GM06990 (cell line): Measurements from ENCODE around the gene REC114.

Experiments used
- DNase-seq: peaks from one replicate; pipeline ENCODE4 v3.0.0-alpha.2; 2011; ENCODE audit not compliant: insufficient read length; ENCODE audit errors: extremely low read depth
- H3K27me3 ChIP-seq: replicated peaks from 2 replicates; pipeline ENCODE4 v1.6.0; 2011; ENCODE audit warnings: low read length; ENCODE audit not compliant: control insufficient read depth, insufficient read depth
- H3K36me3 ChIP-seq: 2 replicates; pipeline ENCODE4 v1.5.1; 2011; ENCODE audit warnings: low read length; ENCODE audit not compliant: control insufficient read depth, insufficient read depth
- H3K4me3 ChIP-seq: replicated peaks from 2 replicates; pipeline ENCODE4 v1.5.1; 2011; ENCODE audit warnings: low read depth, mild to moderate bottlenecking, control low read depth, low read length
- CTCF ChIP-seq: IDR thresholded peaks from 2 replicates; pipeline ENCODE4 v1.5.1; 2011; ENCODE audit warnings: low read length, control low read depth, mild to moderate bottlenecking, inconsistent platforms; ENCODE audit not compliant: insufficient read depth, poor library complexity, severe bottlenecking

Gene REC114

GRCh38 chr15:73522011-73522410 is 79.0 kb downstream of the REC114 start:
- no peak for DNase-seq
- no peaks in the 10 kb centered on the region for H3K36me3 ChIP-seq
- H3K27me3 ChIP-seq: no peaks in the 10 kb centered on the region
- no peak overlapping the region for H3K4me3 ChIP-seq
- TF ChIP-seq CTCF: no peak

- no peaks in the 10 kb centered on the region for H3K27me3 ChIP-seq
- DNase-seq: no peak
These were observed 82.0 kb downstream of the REC114 start for GRCh38 chr15:73524919-73525318.

GRCh38 chr15:73527598-73527997 is 84.6 kb downstream of the REC114 start:
- TF ChIP-seq CTCF: no peak
- Histone ChIP-seq H3K4me3 (no peak overlapping the region), H3K27me3 (no peaks in the 10 kb centered on the region), H3K36me3 (no peaks in the 10 kb centered on the region)
- no peak for DNase-seq

More at GRCh38 chr15:73524919-73525318, 82.0 kb downstream of the REC114 start:
- Histone ChIP-seq H3K36me3 (no peaks in the 10 kb centered on the region), H3K4me3 (no peak overlapping the region)
- TF ChIP-seq CTCF: no peak

GRCh38 chr15:73530649-73531048 is 87.7 kb downstream of the REC114 start:
- no peak for TF ChIP-seq CTCF
- no peak for DNase-seq
- no peaks in the 10 kb centered on the region for H3K27me3 ChIP-seq
- H3K36me3 ChIP-seq: no peaks in the 10 kb centered on the region
- H3K4me3 ChIP-seq: no peak overlapping the region

- no peak for TF ChIP-seq CTCF
- Histone ChIP-seq H3K4me3 (no peak overlapping the region), H3K36me3 (no peaks in the 10 kb centered on the region), H3K27me3 (no peaks in the 10 kb centered on the region)
- no peak for DNase-seq
These were observed 95.2 kb downstream of the REC114 start for GRCh38 chr15:73538123-73538522.

- Histone ChIP-seq H3K27me3 (no peaks in the 10 kb centered on the region), H3K36me3 (no peaks in the 10 kb centered on the region), H3K4me3 (no peak overlapping the region)
- no peak for TF ChIP-seq CTCF
- no peak for DNase-seq
These were observed 95.7 kb downstream of the REC114 start for GRCh38 chr15:73538563-73539211.
